ENCODE results near the gene SPATA2L.
A peak's percentile ranks its signal among the peaks of the same experiment; 100 is the strongest.
"Not testable (repeated sequence)": the region's sequence is repeated elsewhere in the genome, so short reads cannot be mapped to it uniquely, and the experiment has no call there.

Gene SPATA2L

DNA sequence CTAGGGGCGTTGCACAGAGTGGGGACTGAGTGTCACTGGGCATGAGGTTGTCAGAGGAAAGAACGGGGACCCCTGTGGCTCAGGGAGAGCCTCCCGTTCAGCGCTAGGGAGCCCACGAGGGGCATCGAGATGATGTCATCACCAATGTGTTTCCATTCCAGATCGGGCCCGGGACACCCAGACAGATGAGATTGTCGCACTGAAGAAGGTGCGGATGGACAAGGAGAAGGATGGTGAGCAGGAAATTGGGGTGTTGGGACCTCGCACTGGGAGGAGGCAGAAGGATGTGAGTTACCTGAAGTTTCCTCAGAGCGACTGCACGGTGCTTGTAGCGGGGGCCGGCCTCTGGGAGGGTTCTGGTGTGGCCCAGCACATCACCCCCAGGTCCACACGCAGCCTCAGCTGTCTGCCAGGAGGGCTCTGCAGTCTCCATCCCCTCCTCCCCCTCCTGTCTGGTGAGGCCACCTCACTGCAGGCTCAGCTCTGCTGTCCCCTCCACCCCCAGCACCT is 11.1 kb downstream of the SPATA2L start:
- no peak for DNase-seq

DNA sequence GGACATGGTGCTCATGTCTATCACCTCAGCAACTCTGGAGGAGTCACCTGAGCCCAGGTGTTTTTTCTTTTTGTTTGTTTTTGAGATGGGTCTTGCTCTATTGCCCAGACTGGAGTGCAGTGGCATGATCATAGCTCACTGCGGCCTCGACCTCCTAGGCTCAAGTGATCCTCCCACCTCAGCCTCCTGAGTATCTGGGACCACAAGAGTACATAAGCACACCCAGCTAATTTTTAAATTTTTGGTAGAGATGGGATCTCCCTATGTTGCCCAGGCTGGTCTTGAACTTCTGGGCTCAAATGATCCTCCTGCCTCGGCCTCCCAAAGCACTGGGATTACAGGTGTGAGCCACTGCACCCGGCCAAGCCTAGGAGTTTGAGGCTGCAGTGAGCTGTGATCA is 11.9 kb downstream of the SPATA2L start:
- DNase-seq, result not testable (repeated sequence)

DNA sequence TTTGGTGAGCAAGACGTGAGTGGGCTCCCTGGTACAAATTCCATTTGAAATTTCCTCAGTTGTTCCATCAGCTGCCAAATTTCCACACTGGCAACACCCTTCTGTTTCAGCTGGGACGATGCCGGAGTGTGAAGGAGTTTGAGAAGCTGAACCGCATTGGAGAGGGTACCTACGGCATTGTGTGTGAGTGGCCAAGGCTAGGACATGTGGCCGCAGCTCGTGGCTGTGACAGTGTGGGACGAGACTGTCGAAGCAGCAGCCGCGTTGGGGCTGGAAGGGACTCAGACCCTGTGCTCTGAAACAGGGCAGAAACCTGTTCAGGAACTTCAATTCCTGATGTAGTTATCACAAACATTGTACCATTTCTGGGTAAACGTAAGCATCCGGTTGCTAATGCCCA is 12.4 kb downstream of the SPATA2L start:
- DNase-seq, result no peak

DNA sequence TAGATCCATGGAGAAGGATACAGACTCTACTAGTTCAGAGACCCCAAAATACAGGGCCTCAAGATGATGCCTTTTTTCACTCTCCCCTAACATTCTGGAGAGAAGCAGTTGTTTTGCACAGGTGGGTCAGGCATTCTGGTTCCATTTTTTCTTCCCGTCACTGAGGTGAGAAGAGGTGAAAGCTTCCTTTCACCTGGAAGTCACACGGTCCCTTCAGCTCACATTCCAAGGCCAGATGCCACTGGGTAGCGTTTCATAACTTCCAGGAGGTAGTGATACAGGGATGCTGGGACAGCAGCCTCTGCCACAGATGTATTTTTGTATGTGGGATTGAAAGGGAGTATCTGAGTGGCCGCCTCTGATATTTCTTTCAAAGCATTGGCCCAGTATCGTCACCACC is 13.1 kb downstream of the SPATA2L start:
- no peak for DNase-seq

- peak; percentile 86 for DNase-seq
Observed at GRCh38 chr16:89687092-89687940, 14.2 kb downstream of the SPATA2L start.

GRCh38 chr16:89686520-89687091 is 14.9 kb downstream of the SPATA2L start, which contains the start of gene CDK10:
Gene CDK10, plus strand, starts transcription at chr16:89686689. Its CDS starts 22 bp downstream, at chr16:89686711.
- DNase-seq, result peak; percentile 99

- DNase-seq, result no peak
Observed at GRCh38 chr16:89685916-89686315, 15.6 kb downstream of the SPATA2L start.

GRCh38 chr16:89678258-89678657 is 23.2 kb downstream of the SPATA2L start:
- no peak for DNase-seq

DNA sequence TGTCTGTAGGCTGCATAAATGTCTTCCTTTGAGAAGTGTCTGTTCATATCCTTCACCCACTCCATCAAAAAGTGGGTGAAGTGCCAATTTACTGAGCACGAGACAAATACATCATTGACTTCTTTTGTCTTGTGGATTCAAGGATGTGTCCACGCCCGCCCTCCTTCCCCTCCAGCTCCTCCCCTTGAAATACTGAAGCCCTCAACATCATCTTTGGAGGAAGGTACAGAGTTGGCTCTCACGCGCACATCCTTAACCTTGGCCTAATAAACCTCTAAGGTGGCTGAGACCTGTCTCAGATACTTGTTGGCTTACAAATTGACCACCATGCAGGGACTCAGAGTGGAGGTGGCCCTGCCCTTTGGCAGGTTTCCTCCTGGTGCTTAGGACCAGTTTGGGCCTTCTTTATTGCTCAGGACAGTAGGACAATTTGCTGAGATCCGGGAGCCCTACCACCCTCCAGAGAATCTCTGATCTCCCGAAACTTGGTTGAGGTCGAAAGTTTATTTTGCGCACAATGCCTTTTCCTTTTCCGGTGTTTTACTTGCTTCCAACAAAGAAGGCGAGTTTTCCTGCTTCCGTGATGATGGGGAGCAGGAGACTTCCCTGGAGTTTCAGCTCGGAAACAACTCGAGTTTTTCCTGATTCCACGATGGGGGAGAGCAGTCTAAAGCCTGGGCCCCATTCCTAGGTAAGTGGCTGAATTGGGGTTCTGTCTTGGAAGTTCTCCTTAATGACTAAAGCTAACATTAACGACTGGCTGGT is 29.1 kb downstream of the SPATA2L start:
- no peak for DNase-seq

GRCh38 chr16:89671565-89671964 is 29.9 kb downstream of the SPATA2L start:
- DNase-seq, result not testable (repeated sequence)

DNA sequence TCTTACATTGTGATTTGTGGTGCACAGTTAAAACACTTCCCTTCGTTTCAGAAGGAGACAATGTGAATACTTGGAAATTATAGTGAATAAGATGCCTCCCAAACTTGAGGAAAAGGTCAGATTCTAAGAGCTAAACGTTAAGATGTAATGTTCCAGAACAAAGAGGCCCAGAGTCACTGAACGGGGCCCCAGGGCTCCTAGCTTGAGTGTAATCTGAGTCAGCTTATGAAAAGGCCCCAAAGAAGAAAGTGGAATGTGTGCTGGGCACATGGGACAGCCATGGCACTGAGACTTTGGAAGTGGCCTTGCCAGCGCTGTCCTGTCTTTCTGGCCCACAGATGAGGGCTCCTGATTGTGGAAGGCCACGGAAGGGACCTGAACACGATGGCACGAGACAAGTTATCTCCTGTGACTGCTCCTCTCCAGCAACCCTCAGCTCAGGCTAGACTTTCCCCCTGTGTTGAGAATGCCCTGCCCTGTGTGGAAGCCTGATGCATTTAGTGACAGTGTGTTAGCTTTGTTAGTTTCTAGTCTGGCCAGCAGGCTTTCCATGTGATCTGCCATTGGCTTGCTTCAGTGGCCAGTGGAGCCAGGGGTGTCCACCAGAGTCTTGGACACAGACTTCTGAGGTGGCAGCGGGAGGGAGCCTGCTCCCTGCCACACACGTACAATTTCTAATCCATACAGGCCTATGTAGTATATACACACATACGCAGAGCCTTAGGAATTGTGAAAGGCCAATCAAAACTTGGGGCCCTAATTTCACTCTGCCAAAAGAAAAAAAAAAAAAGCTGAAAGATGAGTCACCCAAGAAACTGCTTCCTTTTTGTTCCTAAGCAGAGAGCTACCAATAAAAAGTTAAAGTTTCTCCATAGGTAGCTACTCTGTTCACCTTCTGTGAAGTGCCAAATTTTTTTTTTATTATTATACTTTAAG is 30.7 kb downstream of the SPATA2L start:
- DNase-seq, result no peak

- DNase-seq, result no peak
Observed at GRCh38 chr16:89669755-89670154, 31.8 kb downstream of the SPATA2L start.

GRCh38 chr16:89668790-89669158 is 32.7 kb downstream of the SPATA2L start:
- no peak for DNase-seq

DNA sequence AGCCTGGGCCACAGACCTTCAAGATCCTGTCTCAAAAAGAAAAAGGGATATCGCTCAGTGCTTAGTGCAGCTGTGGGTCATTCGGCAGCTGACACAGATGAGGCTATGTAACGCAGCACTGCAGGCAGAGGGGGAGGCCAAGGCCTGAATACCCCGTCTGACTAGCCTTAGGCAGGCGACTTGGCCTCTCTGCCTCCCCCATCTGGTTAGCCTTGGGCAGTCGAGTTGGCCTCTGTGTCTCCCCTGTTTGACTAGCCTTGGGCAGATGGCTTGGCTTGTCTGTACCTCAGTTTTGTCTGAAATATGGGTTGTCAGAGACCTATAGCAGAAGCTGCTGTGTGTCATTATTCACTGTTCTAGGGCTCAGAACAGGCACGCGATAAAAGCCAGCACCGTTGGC is 33.9 kb downstream of the SPATA2L start:
- DNase-seq, result no peak

- DNase-seq, result not testable (repeated sequence)
Observed at GRCh38 chr16:89667000-89667399, 34.5 kb downstream of the SPATA2L start.

GRCh38 chr16:89664238-89664637 is 37.3 kb downstream of the SPATA2L start:
- not testable (repeated sequence) for DNase-seq

GRCh38 chr16:89661215-89661614 is 40.3 kb downstream of the SPATA2L start:
- no peak for DNase-seq

- DNase-seq, result no peak
Observed at GRCh38 chr16:89660146-89660545, 41.4 kb downstream of the SPATA2L start.

DNA sequence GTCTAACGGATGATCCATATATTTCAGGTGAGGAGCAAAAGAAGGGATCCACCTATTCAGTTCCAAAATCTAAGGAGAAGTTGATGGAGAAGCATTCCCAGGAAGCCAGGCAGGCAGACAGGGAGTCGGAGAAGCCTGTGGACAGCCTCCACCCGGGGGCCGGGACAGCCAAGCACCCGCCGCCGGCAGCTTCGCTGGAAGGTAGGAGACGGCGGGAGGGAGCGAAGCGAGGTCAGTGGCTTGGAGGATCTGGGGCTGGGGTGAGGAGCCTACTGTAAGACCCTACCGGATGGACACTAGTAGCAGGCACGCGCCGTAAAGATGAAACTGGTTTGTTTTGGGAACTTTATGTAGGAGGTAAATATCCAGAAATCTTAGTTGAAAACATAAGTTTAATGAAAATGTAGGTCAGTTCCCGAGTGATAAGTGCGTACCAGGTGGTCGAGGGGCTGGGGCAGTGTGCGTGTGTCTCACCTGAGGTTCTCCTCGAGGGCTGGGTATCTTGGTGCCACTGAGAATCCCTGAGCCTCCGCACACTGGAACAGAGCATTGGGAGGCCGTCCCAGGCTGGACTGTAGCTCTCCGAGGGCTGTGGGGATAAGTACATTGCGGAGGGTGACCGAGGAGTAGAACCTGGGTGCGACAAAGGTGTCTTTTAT is 43.2 kb downstream of the SPATA2L start:
- no peak for DNase-seq

DNA sequence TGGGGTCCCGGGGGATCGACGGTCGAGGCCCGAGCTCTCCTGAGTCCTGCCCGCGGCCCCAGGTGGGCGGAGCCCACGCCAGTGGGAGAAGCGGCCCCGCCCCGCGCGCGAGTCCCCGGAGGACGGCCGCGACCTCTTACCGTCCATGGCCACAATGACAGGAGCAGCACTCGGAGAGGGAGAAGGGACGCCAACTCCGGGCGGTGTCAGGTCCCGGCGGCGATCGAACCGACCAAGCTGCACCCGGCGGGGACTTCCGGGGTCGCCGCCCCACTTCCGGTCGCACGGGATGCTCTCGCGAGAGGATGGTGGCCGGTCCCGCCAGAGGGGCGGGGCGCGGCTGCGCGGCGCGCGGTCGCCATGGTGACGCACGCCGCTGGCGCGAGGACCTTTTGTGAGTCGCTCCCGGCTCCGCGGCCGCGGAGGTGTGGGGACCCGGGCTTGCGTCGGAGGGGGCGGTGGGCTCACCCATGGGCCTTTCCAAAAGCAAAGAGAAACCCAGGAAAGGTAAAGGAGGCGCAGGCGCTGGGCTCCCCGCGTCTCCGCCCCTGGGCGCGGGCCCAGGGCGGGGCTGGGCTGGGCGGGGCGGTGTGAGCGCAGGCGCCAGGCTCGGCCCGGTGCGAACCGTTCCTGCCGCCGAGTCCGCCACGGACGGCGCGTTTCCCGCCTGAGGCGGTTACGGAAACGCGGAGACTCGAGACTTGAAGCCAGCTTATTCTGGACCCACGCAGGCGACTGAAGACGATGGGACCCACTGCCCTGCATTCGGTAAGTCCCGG is 43.9 kb downstream of the SPATA2L start, which contains the start of the genes CHMP1A and SPATA33:
CHMP1A (minus strand) TSS at position 267 of the 779 bp plus-strand sequence; CDS start at position 147, 120 bp downstream.
SPATA33 (plus strand) TSS at position 395 of the 779 bp plus-strand sequence; CDS start at position 471, 76 bp downstream.
- DNase-seq, result peak; percentile 99
